DND-41 (cell line): Measurements from ENCODE around the gene PDHA2.
A peak's percentile ranks its signal among the peaks of the same experiment; 100 is the strongest.

Experiments
- ATAC-seq: fragments of 200-7000 bp; cut with Tn5 transposase; 3 replicates; pipeline ENCODE4 v1.9.1; 2021; ENCODE audit warnings: low read depth; ENCODE audit not compliant: insufficient read depth
- DNase-seq: peaks from one replicate; pipeline ENCODE4 v3.0.0-alpha.2; 2020
- H2AFZ ChIP-seq: 2 replicates; pipeline ENCODE4 v1.6.0; 2012; ENCODE audit warnings: low read depth, low read length
- H3K27ac ChIP-seq: 2 replicates; pipeline ENCODE4 v1.5.1; 2012; ENCODE audit warnings: low read length, inconsistent platforms
- H3K27me3 ChIP-seq: fragments of 200-600 bp; sonication (generic); 2 replicates; pipeline ENCODE4 v1.6.0; 2012; ENCODE audit warnings: low read length, mild to moderate bottlenecking, inconsistent platforms; ENCODE audit not compliant: insufficient read depth, poor library complexity
- H3K36me3 ChIP-seq: 2 replicates; pipeline ENCODE4 v1.5.1; 2012; ENCODE audit warnings: low read length, inconsistent platforms; ENCODE audit not compliant: insufficient read depth
- H3K4me1 ChIP-seq: 2 replicates; pipeline ENCODE4 v1.5.1; 2012; ENCODE audit warnings: mild to moderate bottlenecking, low read length; ENCODE audit not compliant: insufficient read depth
- H3K4me2 ChIP-seq: 2 replicates; pipeline ENCODE4 v1.6.0; 2012; ENCODE audit warnings: mild to moderate bottlenecking, moderate library complexity, low read length, inconsistent platforms; ENCODE audit not compliant: insufficient read depth
- H3K4me3 ChIP-seq, 2 experiments: fragments of 200-600 bp in 1 of 2; shearing (Covaris generic) in 1 of 2; 2 replicates each; pipeline ENCODE4 v1.5.1; 2012 to 2016; ENCODE audit warnings: inconsistent platforms in 2 of 2, low read length in 2 of 2, mild to moderate bottlenecking in 2 of 2, low read depth in 1 of 2, moderate library complexity in 1 of 2
- H3K79me2 ChIP-seq: 2 replicates; pipeline ENCODE4 v1.6.0; 2012; ENCODE audit warnings: low read length, inconsistent platforms; ENCODE audit not compliant: insufficient read depth
- H3K9ac ChIP-seq: 2 replicates; pipeline ENCODE4 v1.6.0; 2012; ENCODE audit warnings: low read depth, mild to moderate bottlenecking, inconsistent platforms, low read length, moderate library complexity
- H3K9me3 ChIP-seq: 2 replicates; pipeline ENCODE4 v1.5.1; 2012; ENCODE audit warnings: low read length, moderate library complexity, mild to moderate bottlenecking, inconsistent platforms; ENCODE audit not compliant: insufficient read depth, severe bottlenecking
- H4K20me1 ChIP-seq: 2 replicates; pipeline ENCODE4 v1.6.0; 2012; ENCODE audit warnings: low read length; ENCODE audit not compliant: insufficient read depth
- EZH2 ChIP-seq: IDR thresholded peaks from 3 replicates; pipeline ENCODE4 v1.6.1; 2012; ENCODE audit warnings: borderline replicate concordance, low read depth, mild to moderate bottlenecking, moderate library complexity, low read length, inconsistent platforms; ENCODE audit not compliant: severe bottlenecking
- TF ChIP-seq, protein P1 (sequence below): IDR thresholded peaks from 2 replicates; pipeline ENCODE4 v1.5.1; 2012; ENCODE audit warnings: borderline replicate concordance, low read length, moderate library complexity, mild to moderate bottlenecking; ENCODE audit not compliant: poor library complexity, severe bottlenecking; ENCODE audit errors: extremely low read depth

Gene PDHA2

DNA sequence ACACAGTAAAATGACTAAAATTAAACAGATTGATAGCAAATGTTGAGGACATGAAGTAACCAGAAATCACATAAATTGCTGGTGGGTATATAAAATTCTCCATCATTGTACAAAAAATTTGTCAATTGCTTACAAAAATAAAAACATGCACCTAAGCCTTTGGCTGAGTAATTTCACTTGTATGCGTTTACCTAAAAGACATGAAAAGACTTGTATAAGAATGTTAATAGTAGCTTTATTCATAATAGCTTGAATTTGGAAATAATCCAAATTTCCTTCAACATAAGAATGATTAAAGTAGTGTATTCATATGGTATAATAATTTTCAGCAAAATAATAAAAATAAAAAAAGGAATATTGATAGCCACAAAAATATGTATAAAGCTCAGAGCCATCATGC is 37.7 kb downstream of the PDHA2 start:
- no peaks in the 10 kb centered on the region for H3K4me1 ChIP-seq
- ATAC-seq (no peak), DNase-seq (no peak)
- no peak overlapping the region for H2AFZ ChIP-seq
- TF ChIP-seq EZH2: no peak
- TF ChIP-seq, protein P1, sequence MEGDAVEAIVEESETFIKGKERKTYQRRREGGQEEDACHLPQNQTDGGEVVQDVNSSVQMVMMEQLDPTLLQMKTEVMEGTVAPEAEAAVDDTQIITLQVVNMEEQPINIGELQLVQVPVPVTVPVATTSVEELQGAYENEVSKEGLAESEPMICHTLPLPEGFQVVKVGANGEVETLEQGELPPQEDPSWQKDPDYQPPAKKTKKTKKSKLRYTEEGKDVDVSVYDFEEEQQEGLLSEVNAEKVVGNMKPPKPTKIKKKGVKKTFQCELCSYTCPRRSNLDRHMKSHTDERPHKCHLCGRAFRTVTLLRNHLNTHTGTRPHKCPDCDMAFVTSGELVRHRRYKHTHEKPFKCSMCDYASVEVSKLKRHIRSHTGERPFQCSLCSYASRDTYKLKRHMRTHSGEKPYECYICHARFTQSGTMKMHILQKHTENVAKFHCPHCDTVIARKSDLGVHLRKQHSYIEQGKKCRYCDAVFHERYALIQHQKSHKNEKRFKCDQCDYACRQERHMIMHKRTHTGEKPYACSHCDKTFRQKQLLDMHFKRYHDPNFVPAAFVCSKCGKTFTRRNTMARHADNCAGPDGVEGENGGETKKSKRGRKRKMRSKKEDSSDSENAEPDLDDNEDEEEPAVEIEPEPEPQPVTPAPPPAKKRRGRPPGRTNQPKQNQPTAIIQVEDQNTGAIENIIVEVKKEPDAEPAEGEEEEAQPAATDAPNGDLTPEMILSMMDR: no peak
- H3K9me3 ChIP-seq: peaks cover 4% of the 10 kb centered on the region
- H3K4me3 ChIP-seq: no peak overlapping the region
- no peaks in the 10 kb centered on the region for H3K27me3 ChIP-seq
- H3K36me3 ChIP-seq: no peaks in the 10 kb centered on the region
- no peak overlapping the region for H3K9ac ChIP-seq
- no peaks in the 10 kb centered on the region for H4K20me1 ChIP-seq
- no peak overlapping the region for H3K4me2 ChIP-seq
- H3K27ac ChIP-seq: no peak overlapping the region
- no peaks in the 10 kb centered on the region for H3K79me2 ChIP-seq

DNA sequence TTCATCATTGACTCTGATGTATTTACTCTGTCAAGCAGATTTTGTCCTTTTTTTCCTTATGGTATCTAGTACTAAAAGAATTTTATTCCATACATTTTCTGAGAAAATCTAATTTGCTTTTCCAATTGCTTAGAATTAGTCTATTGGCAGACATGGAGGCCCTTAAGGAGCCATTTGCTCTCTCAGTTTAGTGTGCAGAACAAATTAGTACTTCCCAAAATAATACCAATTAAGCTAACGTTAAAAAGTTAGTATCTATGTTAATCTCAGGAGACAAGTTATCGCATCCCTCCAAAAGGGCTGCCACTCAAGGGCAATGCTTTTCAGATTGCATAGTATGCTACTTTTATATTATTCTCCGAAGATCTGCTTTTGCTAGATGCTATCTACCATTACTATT is 47.7 kb downstream of the PDHA2 start:
- no peak for DNase-seq
- H3K27ac ChIP-seq: no peak overlapping the region
- no peak overlapping the region for H3K4me3 ChIP-seq
- H4K20me1 ChIP-seq: no peaks in the 10 kb centered on the region
- no peaks in the 10 kb centered on the region for H3K36me3 ChIP-seq
- H3K9me3 ChIP-seq: peaks cover 20% of the 10 kb centered on the region
- ATAC-seq: no peak
- no peak overlapping the region for H3K4me2 ChIP-seq
- no peaks in the 10 kb centered on the region for H3K4me1 ChIP-seq
- no peaks in the 10 kb centered on the region for H3K79me2 ChIP-seq
- H2AFZ ChIP-seq: no peak overlapping the region
- H3K27me3 ChIP-seq: no peaks in the 10 kb centered on the region
- no peak for TF ChIP-seq EZH2
- TF ChIP-seq, protein P1: no peak
- H3K9ac ChIP-seq: no peak overlapping the region

DNA sequence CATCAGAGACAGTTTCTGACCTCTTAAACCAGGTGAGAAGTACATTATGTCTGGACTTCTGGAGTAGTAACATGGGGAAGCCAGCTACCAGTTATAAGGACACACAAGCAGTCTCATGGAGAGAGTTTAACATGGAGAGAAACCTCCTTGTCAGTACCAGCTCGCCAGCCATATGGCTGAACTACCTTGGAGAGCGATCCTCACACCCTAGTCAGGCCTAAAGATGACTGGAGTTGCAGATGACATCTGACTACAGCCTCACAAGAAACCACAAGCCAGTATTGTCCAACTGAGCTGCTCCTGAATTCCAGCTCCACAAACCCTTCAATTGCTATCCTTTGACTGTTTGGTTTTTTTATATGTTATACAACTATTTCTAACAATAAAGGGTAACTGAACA is 49.8 kb downstream of the PDHA2 start:
- H3K27ac ChIP-seq: no peak overlapping the region
- no peaks in the 10 kb centered on the region for H3K36me3 ChIP-seq
- no peak overlapping the region for H3K4me3 ChIP-seq
- no peaks in the 10 kb centered on the region for H3K4me1 ChIP-seq
- no peak overlapping the region for H2AFZ ChIP-seq
- H3K9me3 ChIP-seq: peaks cover 8% of the 10 kb centered on the region
- H3K9ac ChIP-seq: no peak overlapping the region
- no peak overlapping the region for H3K4me2 ChIP-seq
- H3K79me2 ChIP-seq: no peaks in the 10 kb centered on the region
- no peaks in the 10 kb centered on the region for H4K20me1 ChIP-seq
- ATAC-seq (peak; percentile 66), DNase-seq (peak; percentile 31)
- H3K27me3 ChIP-seq: no peaks in the 10 kb centered on the region
- TF ChIP-seq, protein P1: no peak
- no peak for TF ChIP-seq EZH2
